Renal cortex interstitium (tissue), 11 donors: Measurements from ENCODE around the gene RRAS. TPM values are rescaled to one million over a fixed set of nuclear protein-coding genes. Genes with fewer than 3 reads are reported as not detected.

Source experiments
- DNase-seq, 11 donors: peaks; one replicate each; pipeline ENCODE4 v3.0.0-alpha.2; 2013; ENCODE audit warnings: low read depth in 9 of 11, low spot score in 4 of 11; ENCODE audit errors: extremely low read depth in 1 of 11
- polyA plus RNA-seq, 3 donors: library from polyadenylated mRNA; unstranded; fragments of 120-200 nt; gene quantifications; one replicate each; pipeline ENCODE4 v1.2.1, GENCODE V29; 2013; ENCODE audit not compliant: insufficient read length in 3 of 3

Gene RRAS
- polyA plus RNA-seq, 3 donors = 20.6 to 28.9 (median 24.9) TPM

GRCh38 chr19:49662011-49662410 lies 22.1 kb upstream of the RRAS start:
- no peak for DNase-seq

GRCh38 chr19:49660338-49660961 lies 20.5 kb upstream of the RRAS start:
- no peak for DNase-seq

GRCh38 chr19:49658566-49659442 lies 18.9 kb upstream of the RRAS start:
- DNase-seq = no peak

- DNase-seq = no peak
Measured at GRCh38 chr19:49658139-49658517, 18.2 kb upstream of the RRAS start.

- DNase-seq = no peak
Measured at GRCh38 chr19:49657493-49658138, 17.7 kb upstream of the RRAS start.

- no peak for DNase-seq
Measured at GRCh38 chr19:49656456-49657109, 16.6 kb upstream of the RRAS start.

- no peak for DNase-seq
Measured at GRCh38 chr19:49655570-49656455, 15.9 kb upstream of the RRAS start.

GRCh38 chr19:49654581-49654980 lies 14.6 kb upstream of the RRAS start:
- no peak for DNase-seq

GRCh38 chr19:49653466-49653806 lies 13.5 kb upstream of the RRAS start:
- no peak for DNase-seq

GRCh38 chr19:49652551-49653465 lies 12.9 kb upstream of the RRAS start:
- no peak for DNase-seq

- no peak for DNase-seq
Measured at GRCh38 chr19:49651820-49652550, 12.0 kb upstream of the RRAS start.

- no peak for DNase-seq
Measured at GRCh38 chr19:49651029-49651819, 11.3 kb upstream of the RRAS start.

- DNase-seq = no peak
Measured at GRCh38 chr19:49646586-49646985, 6.6 kb upstream of the RRAS start.

- no peak for DNase-seq
Measured at GRCh38 chr19:49645995-49646394, 6.1 kb upstream of the RRAS start.

GRCh38 chr19:49645592-49645991 lies 5.6 kb upstream of the RRAS start:
- DNase-seq = no peak

GRCh38 chr19:49643466-49643865 lies 3.5 kb upstream of the RRAS start:
- DNase-seq = no peak
